ENCODE measurements around the gene PAIP2. TPM values are rescaled to one million over a fixed set of nuclear protein-coding genes. Genes with fewer than 3 reads are reported as not detected.

The PAIP2 gene
- total and polyA plus RNA-seq, 8 donors = 12.7 to 104 (median 60.2) TPM

GRCh38 chr5:139397921-139398320 is 56.3 kb downstream of the PAIP2 start:
- H3K27me3 ChIP-seq = peaks cover 0 to 28% (median 0%) of the 10 kb centered on the region in 3 donors
- WGBS, 5 donors = 35 to 41% (median 38%) methylated on average over 6 of the region's 6 CpGs
- DNase-seq = no peak
- H3K4me1 ChIP-seq = peaks cover 2 to 30% (median 25%) of the 10 kb centered on the region in 4 donors
- H3K27ac ChIP-seq = no peak overlapping the region
- no peaks in the 10 kb centered on the region for H3K9me3 ChIP-seq
- TF ChIP-seq POLR2AphosphoS5 (IDR thresholded peaks at IDR 0.05) = no peak
- TF ChIP-seq, protein P1, sequence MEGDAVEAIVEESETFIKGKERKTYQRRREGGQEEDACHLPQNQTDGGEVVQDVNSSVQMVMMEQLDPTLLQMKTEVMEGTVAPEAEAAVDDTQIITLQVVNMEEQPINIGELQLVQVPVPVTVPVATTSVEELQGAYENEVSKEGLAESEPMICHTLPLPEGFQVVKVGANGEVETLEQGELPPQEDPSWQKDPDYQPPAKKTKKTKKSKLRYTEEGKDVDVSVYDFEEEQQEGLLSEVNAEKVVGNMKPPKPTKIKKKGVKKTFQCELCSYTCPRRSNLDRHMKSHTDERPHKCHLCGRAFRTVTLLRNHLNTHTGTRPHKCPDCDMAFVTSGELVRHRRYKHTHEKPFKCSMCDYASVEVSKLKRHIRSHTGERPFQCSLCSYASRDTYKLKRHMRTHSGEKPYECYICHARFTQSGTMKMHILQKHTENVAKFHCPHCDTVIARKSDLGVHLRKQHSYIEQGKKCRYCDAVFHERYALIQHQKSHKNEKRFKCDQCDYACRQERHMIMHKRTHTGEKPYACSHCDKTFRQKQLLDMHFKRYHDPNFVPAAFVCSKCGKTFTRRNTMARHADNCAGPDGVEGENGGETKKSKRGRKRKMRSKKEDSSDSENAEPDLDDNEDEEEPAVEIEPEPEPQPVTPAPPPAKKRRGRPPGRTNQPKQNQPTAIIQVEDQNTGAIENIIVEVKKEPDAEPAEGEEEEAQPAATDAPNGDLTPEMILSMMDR (IDR thresholded peaks at IDR 0.05) = no peak
- no peak for TF ChIP-seq POLR2A (IDR thresholded peaks at IDR 0.05)
- no peak for TF ChIP-seq EP300 (IDR thresholded peaks at IDR 0.05)
- H3K36me3 ChIP-seq = peaks cover 0 to 3% (median 0%) of the 10 kb centered on the region in 4 donors
- no peak overlapping the region for H3K4me3 ChIP-seq
- intact Hi-C loops (cut with DNase I; ENCODE audit: low total_unique reads) = no loop called here

GRCh38 chr5:139399501-139400121 is 58.0 kb downstream of the PAIP2 start:
- Histone ChIP-seq H3K27ac (no peak overlapping the region), H3K9me3 (no peaks in the 10 kb centered on the region), H3K36me3 (peaks cover 0 to 3% (median 0%) of the 10 kb centered on the region in 4 donors), H3K4me1 (peaks cover 14 to 25% (median 19%) of the 10 kb centered on the region in 4 donors), H3K27me3 (peaks cover 0 to 11% (median 0%) of the 10 kb centered on the region in 3 donors), H3K4me3 (no peak overlapping the region)
- TF ChIP-seq EP300 (IDR thresholded peaks at IDR 0.05) = no peak
- TF ChIP-seq POLR2AphosphoS5 (IDR thresholded peaks at IDR 0.05) = no peak
- 78 to 87% (median 83%) methylated on average over 6 of the region's 6 CpGs for WGBS, 5 donors
- intact Hi-C loops (cut with DNase I; ENCODE audit: low total_unique reads) = no loop called here
- DNase-seq = no peak

DNA sequence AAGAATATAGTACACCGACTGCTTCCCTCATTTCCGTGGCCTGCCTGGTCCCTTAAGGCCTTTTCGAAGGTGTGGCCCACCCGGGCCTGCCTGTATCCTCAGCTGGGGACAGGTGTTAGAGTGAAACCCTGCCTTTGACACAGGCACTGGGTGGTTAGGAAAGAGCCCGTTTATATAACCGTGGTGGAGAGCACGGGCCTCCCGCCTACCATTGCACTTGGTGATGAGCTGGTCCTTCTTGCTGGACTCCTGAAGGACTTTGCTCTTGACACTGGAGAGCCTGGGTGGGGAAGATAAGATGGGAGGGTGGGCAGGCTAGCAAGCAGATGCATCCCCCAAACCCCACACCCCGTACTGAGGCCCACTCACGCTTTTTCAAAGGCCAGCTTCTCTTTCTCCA is 59.9 kb downstream of the PAIP2 start:
- intact Hi-C loops (cut with DNase I; ENCODE audit: low total_unique reads) = no loop called here
- 86 to 92% (median 90%) methylated on average over 7 to 10 of the region's 10 CpGs for WGBS, 5 donors
- TF ChIP-seq POLR2A (IDR thresholded peaks at IDR 0.05) = no peak
- no peak for TF ChIP-seq EP300 (IDR thresholded peaks at IDR 0.05)
- Histone ChIP-seq H3K4me1 (peaks cover 10 to 16% (median 15%) of the 10 kb centered on the region in 4 donors), H3K27ac (no peak overlapping the region), H3K27me3 (no peaks in the 10 kb centered on the region), H3K4me3 (no peak overlapping the region), H3K9me3 (no peaks in the 10 kb centered on the region), H3K36me3 (peaks cover 0 to 3% (median 0%) of the 10 kb centered on the region in 4 donors)
- no peak for DNase-seq

GRCh38 chr5:139402561-139403158 is 61.0 kb downstream of the PAIP2 start:
- Histone ChIP-seq H3K36me3 (peaks cover 0 to 3% (median 0%) of the 10 kb centered on the region in 4 donors), H3K4me1 (peaks cover 10 to 16% (median 15%) of the 10 kb centered on the region in 4 donors), H3K9me3 (no peaks in the 10 kb centered on the region), H3K4me3 (no peak overlapping the region), H3K27ac (peak overlapping the region in 2 of 5 donors; percentile 89 to 90), H3K27me3 (no peaks in the 10 kb centered on the region)
- peak in 1 of 2 donors; percentile 47 for DNase-seq
- WGBS, 5 donors = 70 to 76% (median 71%) methylated on average over 7 of the region's 7 CpGs
- intact Hi-C loops (cut with DNase I; ENCODE audit: low total_unique reads) = no loop called here
- TF ChIP-seq, protein P1 (IDR thresholded peaks at IDR 0.05) = peak in 2 of 7 experiments; percentile 16 to 31
- TF ChIP-seq POLR2AphosphoS5 (IDR thresholded peaks at IDR 0.05) (no peak), EP300 (IDR thresholded peaks at IDR 0.05) (no peak), POLR2A (IDR thresholded peaks at IDR 0.05) (no peak)

GRCh38 chr5:139403418-139403786 is 61.7 kb downstream of the PAIP2 start:
- intact Hi-C loops (cut with DNase I; ENCODE audit: low total_unique reads) = no loop called here

More at GRCh38 chr5:139403418-139403786, 61.7 kb downstream of the PAIP2 start:
- Histone ChIP-seq H3K4me1 (peaks cover 10 to 16% (median 15%) of the 10 kb centered on the region in 4 donors), H3K4me3 (peak overlapping the region; percentile 43 to 56 (median 48)), H3K27ac (peak overlapping the region; percentile 85 to 93 (median 90)), H3K27me3 (no peaks in the 10 kb centered on the region), H3K9me3 (no peaks in the 10 kb centered on the region), H3K36me3 (peaks cover 0 to 3% (median 0%) of the 10 kb centered on the region in 4 donors)
- TF ChIP-seq POLR2AphosphoS5 (IDR thresholded peaks at IDR 0.05) (no peak), POLR2A (IDR thresholded peaks at IDR 0.05) (no peak), EP300 (IDR thresholded peaks at IDR 0.05) (no peak)
- TF ChIP-seq, protein P1 (IDR thresholded peaks at IDR 0.05) = no peak
- 7 to 18% (median 14%) methylated on average over 6 to 7 of the region's 7 CpGs for WGBS, 5 donors
- no peak for DNase-seq
